ENCODE data around the gene NCOA1. TPM values are rescaled to one million over a fixed set of nuclear protein-coding genes. Genes with fewer than 3 reads are reported as not detected.

Gene NCOA1
- total and polyA plus RNA-seq, 2 donors (not counting 3 experiments of a cell fraction or from before 2014, with no cell fraction given) = 11.4 to 14.1 TPM

- Histone ChIP-seq H3K9me1 (replicated peaks; ENCODE audit: control insufficient read depth, extremely low read depth, insufficient read depth, low read length) (no peaks in the 10 kb centered on the region), H3K27ac (ENCODE audit: insufficient read depth, low read depth, low read length) (no peak overlapping the region), H3K4me1 (ENCODE audit: control insufficient read depth, extremely low read depth, insufficient read depth, low read length) (no peaks in the 10 kb centered on the region), H3K79me2 (ENCODE audit: control insufficient read depth, insufficient read depth, low read length) (peaks cover 2% of the 10 kb centered on the region), H4K20me1 (replicated peaks; ENCODE audit: control insufficient read depth, extremely low read depth, insufficient read depth, low read length) (no peaks in the 10 kb centered on the region), H3K27me3 (ENCODE audit: control insufficient read depth in 2 of 2, insufficient read depth in 2 of 2, low read length in 2 of 2) (no peaks in the 10 kb centered on the region), H3K4me2 (ENCODE audit: insufficient read depth, low read length) (no peak overlapping the region), H3K4me3 (replicated peaks in 1 of 3; ENCODE audit: insufficient read depth in 1 of 3, low read depth in 1 of 3, low read length in 3 of 3) (no peak overlapping the region), H3K9ac (replicated peaks; ENCODE audit: extremely low read depth, insufficient read depth, low read length) (no peak overlapping the region), H3K9me3 (replicated peaks; ENCODE audit: control insufficient read depth, insufficient read depth, low read length) (no peaks in the 10 kb centered on the region), H3K36me3 (ENCODE audit: control insufficient read depth in 2 of 2, extremely low read depth in 1 of 2, insufficient read depth in 2 of 2, low read length in 2 of 2) (no peaks in the 10 kb centered on the region), H2AFZ (ENCODE audit: low read depth, low read length) (no peak overlapping the region)
- intact Hi-C loops (cut with micrococcal nuclease) (no loop called here), dilution Hi-C loops (cut with MboI; ENCODE audit: extremely low pct_ligation_motif_present, low sequenced_read_pairs) (no loop called here)
- TF ChIP-seq MYC (IDR thresholded peaks at IDR 0.05; ENCODE audit: low read depth, low read length) (no peak), GATA2 (IDR thresholded peaks at IDR 0.05; ENCODE audit: insufficient read depth, insufficient read length, low read depth, low read length) (peak; percentile 13), FOS (IDR thresholded peaks at IDR 0.05; ENCODE audit: borderline replicate concordance, insufficient read depth, low read length) (no peak), EZH2 (IDR thresholded peaks at IDR 0.05; ENCODE audit: borderline replicate concordance, low read depth, low read length, severe bottlenecking) (no peak)
- ChIA-PET CTCF (interaction anchor here (1.0 to 1.4 kb wide), 2 partner anchors 10 to 14 kb away, joined by 3 to 4 read pairs; no protein-coding TSS in a partner anchor), POLR2A (no interaction called here)
- FAIRE-seq (no peak), DNase-seq (ENCODE audit: low read depth, low spot score) (no peak)
- BruUV-seq (replicated peaks) = no TSS peak
Observed at GRCh38 chr2:24521162-24521857, 30.3 kb downstream of the NCOA1 start.

GRCh38 chr2:24521975-24522639 lies 31.1 kb downstream of the NCOA1 start:
- dilution Hi-C loops (cut with MboI; ENCODE audit: extremely low pct_ligation_motif_present, low sequenced_read_pairs) = no loop called here

More at GRCh38 chr2:24521975-24522639, 31.1 kb downstream of the NCOA1 start:
- intact Hi-C loops (cut with micrococcal nuclease) = no loop called here
- no TSS peak for BruUV-seq (replicated peaks)
- ChIA-PET POLR2A (no interaction called here), CTCF (interaction anchor here (1.4 kb wide), 1 partner anchor 15 kb away, joined by 4 read pairs; no protein-coding TSS in a partner anchor)
- no peaks in the 10 kb centered on the region for H3K4me1 ChIP-seq (ENCODE audit: control insufficient read depth, extremely low read depth, insufficient read depth, low read length)
- no peak overlapping the region for H3K4me2 ChIP-seq (ENCODE audit: insufficient read depth, low read length)
- no peaks in the 10 kb centered on the region for H3K9me1 ChIP-seq (replicated peaks; ENCODE audit: control insufficient read depth, extremely low read depth, insufficient read depth, low read length)
- no peak overlapping the region for H3K4me3 ChIP-seq (replicated peaks in 1 of 3; ENCODE audit: insufficient read depth in 1 of 3, low read depth in 1 of 3, low read length in 3 of 3)
- TF ChIP-seq CTCF (IDR thresholded peaks at IDR 0.05; ENCODE audit: extremely low read depth in 1 of 2, insufficient read depth in 1 of 2, low read depth in 1 of 2, low read length in 2 of 2) (no peak), EZH2 (IDR thresholded peaks at IDR 0.05; ENCODE audit: borderline replicate concordance, low read depth, low read length, severe bottlenecking) (no peak), POLR2A (IDR thresholded peaks at IDR 0.05; ENCODE audit: low read depth, low read length) (no peak), MYC (IDR thresholded peaks at IDR 0.05; ENCODE audit: low read depth, low read length) (no peak), FOS (IDR thresholded peaks at IDR 0.05; ENCODE audit: borderline replicate concordance, insufficient read depth, low read length) (no peak), POLR2AphosphoS5 (IDR thresholded peaks at IDR 0.05; ENCODE audit: insufficient read depth, low read depth, low read length) (no peak), GATA2 (IDR thresholded peaks at IDR 0.05; ENCODE audit: insufficient read depth, insufficient read length, low read depth, low read length) (no peak), JUN (IDR thresholded peaks at IDR 0.05; ENCODE audit: borderline replicate concordance, insufficient read depth, insufficient read length, low read depth) (no peak), MAX (IDR thresholded peaks at IDR 0.05; ENCODE audit: insufficient read depth, insufficient read length) (no peak)
- no peak overlapping the region for H3K9ac ChIP-seq (replicated peaks; ENCODE audit: extremely low read depth, insufficient read depth, low read length)
- no peaks in the 10 kb centered on the region for H3K27me3 ChIP-seq (ENCODE audit: control insufficient read depth in 2 of 2, insufficient read depth in 2 of 2, low read length in 2 of 2)
- no peaks in the 10 kb centered on the region for H3K36me3 ChIP-seq (ENCODE audit: control insufficient read depth in 2 of 2, extremely low read depth in 1 of 2, insufficient read depth in 2 of 2, low read length in 2 of 2)
- FAIRE-seq (no peak), DNase-seq (ENCODE audit: low read depth, low spot score) (no peak)
- H3K9me3 ChIP-seq (replicated peaks; ENCODE audit: control insufficient read depth, insufficient read depth, low read length) = no peaks in the 10 kb centered on the region
- no peak overlapping the region for H3K27ac ChIP-seq (ENCODE audit: insufficient read depth, low read depth, low read length)
- H4K20me1 ChIP-seq (replicated peaks; ENCODE audit: control insufficient read depth, extremely low read depth, insufficient read depth, low read length) = no peaks in the 10 kb centered on the region
- H2AFZ ChIP-seq (ENCODE audit: low read depth, low read length) = no peak overlapping the region
- H3K79me2 ChIP-seq (ENCODE audit: control insufficient read depth, insufficient read depth, low read length) = peaks cover 2% of the 10 kb centered on the region

All from endothelial cell of umbilical vein (primary cell).